Inferior parietal cortex (tissue), 1 donor: Measurements from ENCODE around the gene ANKDD1B.

Experiments
- DNase-seq: peaks from one replicate; pipeline ENCODE4 v3.0.0-alpha.2; 2016; ENCODE audit errors: extremely low spot score

ANKDD1B gene

GRCh38 chr5:75616371-75616881, 5.2 kb downstream of the ANKDD1B start:
- no peak for DNase-seq

GRCh38 chr5:75616971-75617621, 5.8 kb downstream of the ANKDD1B start:
- no peak for DNase-seq

- DNase-seq, result no peak
Measured at GRCh38 chr5:75617736-75618352, 6.6 kb downstream of the ANKDD1B start.

- no peak for DNase-seq
Measured at GRCh38 chr5:75620184-75620959, 9.1 kb downstream of the ANKDD1B start.

- DNase-seq, result no peak
Measured at GRCh38 chr5:75622564-75622963, 11.3 kb downstream of the ANKDD1B start.

GRCh38 chr5:75623846-75624245, 12.6 kb downstream of the ANKDD1B start:
- no peak for DNase-seq

- no peak for DNase-seq
Measured at GRCh38 chr5:75626959-75627358, 15.7 kb downstream of the ANKDD1B start.

- no peak for DNase-seq
Measured at GRCh38 chr5:75627801-75628200, 16.5 kb downstream of the ANKDD1B start.

DNA sequence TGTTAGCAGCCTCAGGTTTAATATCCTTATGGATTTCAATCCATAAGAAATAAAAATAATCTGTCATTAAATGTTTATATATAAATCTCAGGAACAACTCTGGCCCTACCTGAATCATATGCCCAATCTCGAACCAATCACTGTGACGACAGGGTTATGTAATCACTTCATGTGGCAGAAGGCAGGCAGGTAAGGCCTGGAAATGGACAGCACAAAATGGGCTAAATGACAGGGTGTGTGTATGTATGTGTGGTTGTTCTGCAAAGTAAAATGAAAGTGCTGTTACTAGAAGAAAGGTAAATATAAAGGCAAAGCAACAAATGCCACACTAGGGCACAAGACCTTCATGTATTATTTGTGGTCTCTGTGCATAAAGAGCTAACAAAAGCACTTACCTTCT, 19.6 kb downstream of the ANKDD1B start:
- DNase-seq, result no peak

DNA sequence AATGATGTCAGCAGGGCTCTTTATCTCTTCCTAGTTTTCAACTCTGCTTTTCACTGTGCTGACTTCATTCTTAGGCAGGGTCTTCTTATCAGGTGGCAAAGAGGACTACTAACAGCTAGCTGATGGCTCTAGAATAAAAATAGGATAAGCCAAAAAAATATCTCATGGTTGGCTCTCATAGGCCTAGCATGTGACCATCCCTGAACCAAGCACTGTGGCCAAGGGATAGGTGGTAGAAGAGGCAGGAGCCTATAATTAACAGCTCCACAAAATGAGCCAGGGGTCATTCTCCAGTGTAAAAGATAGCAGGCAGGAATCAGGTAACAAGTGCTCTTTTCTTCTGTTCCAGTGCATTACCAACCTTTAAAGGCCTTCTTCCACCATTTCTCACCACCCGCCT, 21.1 kb downstream of the ANKDD1B start:
- DNase-seq, result no peak

GRCh38 chr5:75637949-75638348, 26.7 kb downstream of the ANKDD1B start:
- no peak for DNase-seq

DNA sequence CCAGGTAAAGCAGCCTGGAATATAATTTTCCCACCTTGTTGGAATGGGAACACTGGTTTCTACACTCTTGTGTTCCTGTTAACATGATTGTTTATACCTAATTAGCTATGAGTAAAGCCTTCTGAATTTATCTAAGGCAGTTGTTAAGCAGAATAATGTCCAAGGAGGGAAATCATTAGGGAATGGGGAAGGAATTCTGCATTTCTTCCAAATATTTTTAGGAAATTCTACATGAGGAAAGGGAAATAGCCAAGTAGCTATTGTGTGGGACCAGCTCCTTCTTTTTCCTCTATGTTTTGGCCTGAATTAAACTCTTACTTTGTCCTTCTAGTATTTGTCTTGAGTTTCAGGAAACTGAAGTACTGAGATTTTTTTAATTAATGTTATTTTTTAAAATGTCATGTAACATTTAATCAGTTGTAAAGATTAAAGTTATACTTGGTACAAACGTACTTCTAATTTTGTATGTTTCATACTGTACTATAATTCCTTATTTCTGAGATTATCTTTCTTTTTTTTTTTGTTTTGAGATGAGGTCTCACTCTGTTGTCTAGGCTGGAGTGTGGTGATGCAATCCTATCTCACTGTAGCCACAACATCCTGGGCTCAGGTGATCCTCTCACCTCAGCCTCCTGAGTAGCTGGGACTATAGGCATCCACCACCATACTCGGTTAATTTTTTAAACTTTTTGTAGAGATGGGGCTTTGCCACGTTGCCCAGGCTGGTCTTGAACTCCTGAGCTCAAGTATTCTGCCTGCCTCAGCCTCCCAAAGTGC, 28.5 kb downstream of the ANKDD1B start:
- DNase-seq, result no peak

DNA sequence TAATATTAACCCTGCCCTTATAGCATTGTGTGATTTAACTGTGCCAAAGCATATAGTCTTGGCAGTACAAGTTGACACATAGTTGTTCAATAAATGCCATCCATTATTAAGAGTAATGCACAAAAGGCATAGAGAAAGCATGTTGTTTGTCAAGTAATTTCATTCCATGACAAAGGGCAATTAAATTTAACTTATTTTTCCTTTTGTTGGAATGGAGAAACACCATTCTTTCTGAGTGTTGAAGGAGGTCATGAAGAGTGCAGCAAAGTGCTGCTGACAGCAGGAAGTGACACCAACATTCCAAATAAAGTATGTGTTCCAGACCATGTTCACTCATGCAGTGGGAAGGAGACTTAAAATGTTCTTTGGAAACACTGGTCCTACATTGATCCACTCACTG, 29.1 kb downstream of the ANKDD1B start:
- no peak for DNase-seq

DNA sequence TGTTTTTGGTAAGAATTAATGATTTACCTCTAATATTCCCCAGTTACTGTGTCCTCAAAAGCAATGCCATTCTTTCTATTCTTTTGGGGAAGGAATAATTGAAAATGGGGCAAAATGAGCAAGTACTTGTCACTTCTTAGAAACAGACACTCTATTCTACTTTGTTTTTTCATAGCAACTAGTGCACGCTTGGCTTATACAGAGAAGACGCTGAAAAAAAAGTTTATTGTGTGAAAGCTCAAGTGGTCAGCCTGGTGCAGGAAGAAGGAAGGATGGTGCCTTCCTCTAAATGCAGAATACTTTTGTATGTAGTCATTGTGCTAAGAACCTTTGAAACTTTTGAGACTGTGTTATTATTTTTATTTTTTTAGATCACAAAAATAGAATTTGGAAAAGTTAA, 29.6 kb downstream of the ANKDD1B start:
- no peak for DNase-seq

GRCh38 chr5:75648712-75649111, 37.5 kb downstream of the ANKDD1B start:
- DNase-seq, result no peak

- no peak for DNase-seq
Measured at GRCh38 chr5:75651575-75652238, 40.5 kb downstream of the ANKDD1B start.

DNA sequence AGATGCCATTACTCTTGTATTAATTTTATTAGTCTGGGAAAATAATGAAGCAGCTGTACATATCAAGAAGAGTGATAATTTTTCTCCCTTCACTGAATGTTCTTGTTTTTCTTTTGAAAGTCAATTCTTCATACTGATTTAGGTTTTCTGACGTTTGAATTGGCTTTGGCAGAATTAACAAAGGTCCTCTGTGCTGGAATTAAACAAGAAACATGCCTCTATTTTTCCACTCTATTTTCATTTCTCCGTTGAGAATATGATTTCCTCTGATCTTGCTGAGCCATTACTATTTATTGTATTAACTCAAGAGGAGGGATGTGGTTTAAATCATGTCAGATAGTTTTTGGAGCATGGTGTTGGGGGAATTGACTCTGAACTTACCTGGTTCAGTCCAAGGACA, 42.3 kb downstream of the ANKDD1B start:
- no peak for DNase-seq

DNA sequence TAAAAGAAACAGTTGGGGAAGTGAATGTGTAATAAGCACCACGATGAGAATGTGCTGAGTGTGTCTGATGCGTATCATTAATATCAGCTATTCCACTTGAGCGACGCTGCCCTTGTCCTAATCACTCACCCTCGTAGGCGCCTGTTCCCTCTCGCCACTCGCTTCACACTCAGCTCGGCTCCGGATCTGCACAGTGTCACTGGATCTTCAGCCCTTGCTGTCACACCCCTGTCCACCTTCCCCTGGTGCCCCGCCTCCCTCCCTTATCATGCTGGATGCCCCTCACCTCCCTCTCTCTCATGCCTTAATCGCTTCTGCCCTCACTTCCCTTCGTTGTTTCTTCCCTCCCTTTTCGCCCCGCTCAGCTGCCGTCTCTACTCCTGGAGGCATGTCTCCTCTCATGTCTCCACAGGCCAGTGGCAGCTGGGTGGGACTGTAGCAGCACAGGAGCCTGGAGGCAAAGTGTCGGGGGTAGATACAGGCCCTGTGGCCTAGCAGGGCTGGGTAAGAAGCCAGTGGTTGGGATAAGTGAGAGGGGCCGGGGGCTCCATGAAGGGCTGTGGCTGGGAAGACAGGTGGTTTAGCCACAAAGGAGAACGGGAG, 43.5 kb downstream of the ANKDD1B start:
- no peak for DNase-seq

DNA sequence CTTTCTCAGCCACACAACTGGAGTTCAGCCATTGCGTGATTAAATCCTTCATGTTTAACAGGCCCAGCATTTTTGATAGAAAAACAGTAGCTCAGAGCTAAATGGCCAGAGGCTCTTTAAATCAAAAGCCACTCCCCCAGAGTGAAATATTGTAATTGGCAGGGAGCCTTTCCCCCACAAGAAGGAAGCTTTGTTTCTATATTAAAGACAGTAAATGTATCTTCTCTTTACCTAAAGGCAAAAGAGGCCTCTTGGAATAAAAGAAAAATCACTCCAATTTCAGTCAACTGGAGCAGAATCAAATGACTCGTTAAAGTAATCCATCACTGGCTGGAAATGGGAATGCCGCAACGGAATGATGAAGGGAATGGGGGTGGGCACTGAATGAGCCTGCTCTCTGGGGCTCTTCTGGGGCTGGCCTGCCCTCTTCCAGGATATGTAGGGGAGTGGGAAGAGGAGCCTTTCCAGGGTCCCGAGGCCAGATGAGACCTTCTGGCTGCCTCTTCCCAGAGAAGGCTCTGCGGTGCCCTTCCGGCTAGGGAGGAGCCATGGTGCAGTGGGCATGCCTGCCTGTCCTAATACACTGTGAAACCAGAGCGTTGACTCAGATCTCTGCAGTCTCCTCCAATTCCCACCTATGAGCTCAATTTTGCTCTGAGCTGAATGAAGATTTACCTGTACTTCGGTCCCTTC, 45.2 kb downstream of the ANKDD1B start:
- DNase-seq, result peak; percentile 76

DNA sequence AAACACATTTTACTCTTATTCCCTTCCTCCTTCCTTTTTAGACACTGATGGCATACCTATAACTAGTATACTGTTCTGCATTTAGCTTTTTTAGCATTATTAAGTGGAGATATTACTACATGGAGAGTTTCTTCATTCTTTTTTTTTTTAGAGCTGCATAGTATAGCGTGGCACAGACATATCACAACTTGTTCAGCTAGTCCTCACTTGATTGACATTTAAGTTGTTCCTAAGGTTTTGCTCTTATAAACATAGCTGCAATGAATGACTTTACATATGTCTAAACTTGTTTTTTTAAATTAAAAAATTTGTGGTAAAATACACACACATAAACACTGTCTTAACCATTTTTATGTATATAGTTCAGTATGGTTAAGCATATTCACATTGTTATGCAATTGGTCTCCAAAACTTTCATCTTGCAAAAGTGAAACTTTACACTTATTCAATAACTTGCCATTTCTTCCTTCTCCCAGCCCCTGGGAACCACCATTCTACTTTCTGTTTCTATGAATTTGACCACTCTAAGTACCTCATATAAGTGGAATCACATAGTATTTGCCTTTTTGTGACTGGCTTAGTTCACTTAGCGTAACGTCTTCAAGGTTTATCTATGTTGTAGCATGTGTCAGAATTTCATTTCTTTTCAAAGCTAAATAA, 48.7 kb downstream of the ANKDD1B start:
- no peak for DNase-seq
